Measurements from ENCODE around the gene TMEM179B.

TMEM179B gene

DNA sequence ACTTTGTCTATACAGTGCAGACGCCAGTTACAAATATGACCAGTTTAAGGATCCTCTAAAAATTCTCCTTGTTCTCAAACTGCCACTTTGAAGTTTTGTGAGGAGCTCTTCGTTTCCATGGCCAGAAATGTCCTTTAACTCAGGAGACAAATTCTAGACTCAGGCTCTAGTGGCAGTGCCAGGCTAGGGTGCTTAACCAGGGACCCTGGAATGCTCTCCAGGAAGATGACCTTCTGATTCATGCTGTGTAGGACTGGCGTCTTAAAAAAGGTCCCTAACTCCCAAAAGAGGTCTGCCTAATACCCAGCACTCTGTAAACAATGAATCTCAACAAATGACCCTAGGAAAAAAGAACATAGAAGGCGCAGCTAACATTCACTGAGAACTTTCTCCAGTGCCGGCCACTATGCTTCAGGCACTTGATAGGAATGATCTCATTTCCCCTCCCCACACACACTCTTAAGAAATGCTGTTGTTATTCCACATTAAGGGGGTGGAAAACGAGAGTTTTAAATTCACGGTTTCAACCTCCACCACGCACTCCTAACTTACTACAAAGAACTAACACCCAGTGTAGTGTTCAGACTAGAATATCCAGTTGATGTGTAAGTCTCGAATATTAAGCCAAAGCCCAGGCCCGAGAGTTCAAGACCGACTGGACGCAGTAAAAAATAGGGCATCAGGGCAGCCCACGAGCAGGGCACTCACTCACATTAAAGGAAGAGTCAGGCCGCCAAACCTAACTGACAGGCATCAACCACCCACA lies 17.3 kb downstream of the TMEM179B start:
- TF ChIP-seq, protein P1, sequence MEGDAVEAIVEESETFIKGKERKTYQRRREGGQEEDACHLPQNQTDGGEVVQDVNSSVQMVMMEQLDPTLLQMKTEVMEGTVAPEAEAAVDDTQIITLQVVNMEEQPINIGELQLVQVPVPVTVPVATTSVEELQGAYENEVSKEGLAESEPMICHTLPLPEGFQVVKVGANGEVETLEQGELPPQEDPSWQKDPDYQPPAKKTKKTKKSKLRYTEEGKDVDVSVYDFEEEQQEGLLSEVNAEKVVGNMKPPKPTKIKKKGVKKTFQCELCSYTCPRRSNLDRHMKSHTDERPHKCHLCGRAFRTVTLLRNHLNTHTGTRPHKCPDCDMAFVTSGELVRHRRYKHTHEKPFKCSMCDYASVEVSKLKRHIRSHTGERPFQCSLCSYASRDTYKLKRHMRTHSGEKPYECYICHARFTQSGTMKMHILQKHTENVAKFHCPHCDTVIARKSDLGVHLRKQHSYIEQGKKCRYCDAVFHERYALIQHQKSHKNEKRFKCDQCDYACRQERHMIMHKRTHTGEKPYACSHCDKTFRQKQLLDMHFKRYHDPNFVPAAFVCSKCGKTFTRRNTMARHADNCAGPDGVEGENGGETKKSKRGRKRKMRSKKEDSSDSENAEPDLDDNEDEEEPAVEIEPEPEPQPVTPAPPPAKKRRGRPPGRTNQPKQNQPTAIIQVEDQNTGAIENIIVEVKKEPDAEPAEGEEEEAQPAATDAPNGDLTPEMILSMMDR (IDR thresholded peaks at IDR 0.05; ENCODE audit: insufficient read depth, low read length, poor library complexity, severe bottlenecking) = no peak
- H3K4me3 ChIP-seq (replicated peaks; ENCODE audit: low read depth, low read length) = peak overlapping the region; percentile 78
- peaks cover 21% of the 10 kb centered on the region for H3K36me3 ChIP-seq (ENCODE audit: control insufficient read depth, insufficient read depth, low read length)
- no peaks in the 10 kb centered on the region for H3K27me3 ChIP-seq (replicated peaks; ENCODE audit: control insufficient read depth, insufficient read depth, low read length)
- no peak for DNase-seq (ENCODE audit: extremely low read depth, insufficient read length)

DNA sequence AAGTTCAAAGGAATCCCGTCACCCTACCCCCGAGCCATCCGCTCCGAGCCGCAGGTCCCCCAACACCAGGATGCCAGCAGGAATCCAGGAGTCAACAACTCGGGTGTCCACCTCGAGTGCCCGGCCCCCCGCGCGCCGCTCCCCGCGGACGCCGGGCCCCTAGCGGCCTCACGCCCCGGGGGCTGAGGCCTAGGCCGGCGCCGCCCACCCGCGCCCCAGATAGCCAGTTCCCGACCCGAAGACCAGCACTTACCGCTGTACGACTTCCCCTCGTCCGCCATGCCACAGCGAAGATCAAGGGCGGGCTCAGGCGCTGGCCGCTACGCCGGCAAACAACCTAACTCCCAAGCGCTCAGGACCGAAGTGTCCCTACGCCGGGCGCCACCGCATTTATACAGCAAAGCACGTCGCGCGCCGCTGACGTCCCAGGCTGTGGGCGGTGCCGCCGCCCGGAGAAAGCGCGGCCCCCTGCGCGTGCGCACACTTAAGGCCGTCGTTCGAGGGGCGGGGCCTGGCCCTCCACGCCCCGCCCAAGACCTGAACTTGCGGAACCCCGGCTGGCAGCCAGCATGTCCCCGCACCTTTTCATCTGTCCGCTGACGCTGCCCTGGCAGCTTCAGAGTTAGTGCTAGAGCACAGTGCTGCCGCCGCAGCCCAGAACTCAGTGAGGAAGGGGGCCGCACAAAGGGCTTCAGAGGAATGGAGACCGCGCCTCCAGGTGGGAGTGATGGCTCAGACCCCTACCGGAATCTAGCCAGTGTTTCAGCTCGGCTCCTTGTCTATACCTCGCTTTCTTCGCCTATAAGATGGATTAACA lies 18.1 kb downstream of the TMEM179B start, which contains the start of gene NXF1:
Gene NXF1, minus strand, starts transcription at position 365 of the 817 bp plus-strand sequence. Its CDS starts 84 bp downstream, at position 281.
- TF ChIP-seq, protein P1 (IDR thresholded peaks at IDR 0.05; ENCODE audit: insufficient read depth, low read length, poor library complexity, severe bottlenecking) = no peak
- peaks cover 15% of the 10 kb centered on the region for H3K36me3 ChIP-seq (ENCODE audit: control insufficient read depth, insufficient read depth, low read length)
- H3K4me3 ChIP-seq (replicated peaks; ENCODE audit: low read depth, low read length) = peak within 1 kb of the TSS; percentile 78
- no peaks in the 10 kb centered on the region for H3K27me3 ChIP-seq (replicated peaks; ENCODE audit: control insufficient read depth, insufficient read depth, low read length)
- DNase-seq (ENCODE audit: extremely low read depth, insufficient read length) = peak; percentile 98

DNA sequence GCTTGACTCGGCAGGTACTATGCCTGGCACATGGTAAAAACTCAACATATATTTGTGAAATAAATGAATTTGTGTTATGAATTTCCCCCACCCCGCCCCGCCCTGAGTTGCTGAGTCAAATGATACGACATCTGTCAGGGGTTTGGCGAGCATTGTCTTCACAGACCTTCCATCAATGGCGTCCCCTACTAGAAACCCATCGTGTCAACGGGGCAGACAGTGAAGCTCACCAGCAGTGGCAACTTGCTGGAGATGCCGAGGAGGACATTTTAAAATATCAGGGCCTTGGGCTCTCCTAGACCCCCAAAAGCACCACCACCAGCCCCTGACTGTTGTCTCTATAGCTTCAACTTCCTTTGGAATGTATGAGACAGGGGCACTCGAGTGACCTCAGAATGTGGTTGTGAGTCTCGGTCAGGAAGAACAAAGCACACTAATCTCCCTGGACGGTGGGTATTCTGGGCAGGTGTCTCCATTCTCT lies 18.8 kb downstream of the TMEM179B start:
- TF ChIP-seq, protein P1 (IDR thresholded peaks at IDR 0.05; ENCODE audit: insufficient read depth, low read length, poor library complexity, severe bottlenecking) = no peak
- Histone ChIP-seq H3K27me3 (replicated peaks; ENCODE audit: control insufficient read depth, insufficient read depth, low read length) (no peaks in the 10 kb centered on the region), H3K4me3 (replicated peaks; ENCODE audit: low read depth, low read length) (peak overlapping the region; percentile 78), H3K36me3 (ENCODE audit: control insufficient read depth, insufficient read depth, low read length) (peaks cover 13% of the 10 kb centered on the region)
- no peak for DNase-seq (ENCODE audit: extremely low read depth, insufficient read length)

DNA sequence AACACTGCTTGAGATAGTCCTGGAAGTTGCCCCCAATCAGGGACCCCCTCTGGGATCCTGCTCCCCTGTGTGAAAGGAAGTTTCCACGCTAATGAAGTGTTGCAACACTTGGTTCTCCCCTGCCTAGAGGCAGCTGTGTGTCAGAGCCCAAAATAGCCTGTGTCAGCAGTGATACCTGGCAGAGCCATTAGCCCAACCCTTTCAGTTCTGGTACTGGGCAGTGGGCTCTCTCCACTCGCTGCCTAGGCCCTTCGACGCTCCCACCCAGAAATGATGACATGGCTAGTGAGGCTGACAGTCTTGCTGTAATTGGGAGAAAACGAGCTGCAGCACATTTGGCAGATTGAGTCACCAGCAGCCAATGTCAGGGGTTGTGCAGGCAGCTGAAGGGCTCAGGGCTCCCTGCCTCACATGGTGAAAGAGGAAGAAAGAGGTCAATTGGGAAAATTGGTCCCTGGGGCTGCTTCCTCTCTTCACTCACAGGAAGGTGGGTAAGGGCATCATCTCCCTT lies 19.5 kb downstream of the TMEM179B start:
- peaks cover 6% of the 10 kb centered on the region for H3K36me3 ChIP-seq (ENCODE audit: control insufficient read depth, insufficient read depth, low read length)
- H3K4me3 ChIP-seq (replicated peaks; ENCODE audit: low read depth, low read length) = peak overlapping the region; percentile 78
- H3K27me3 ChIP-seq (replicated peaks; ENCODE audit: control insufficient read depth, insufficient read depth, low read length) = no peaks in the 10 kb centered on the region
- TF ChIP-seq, protein P1 (IDR thresholded peaks at IDR 0.05; ENCODE audit: insufficient read depth, low read length, poor library complexity, severe bottlenecking) = no peak
- no peak for DNase-seq (ENCODE audit: extremely low read depth, insufficient read length)

DNA sequence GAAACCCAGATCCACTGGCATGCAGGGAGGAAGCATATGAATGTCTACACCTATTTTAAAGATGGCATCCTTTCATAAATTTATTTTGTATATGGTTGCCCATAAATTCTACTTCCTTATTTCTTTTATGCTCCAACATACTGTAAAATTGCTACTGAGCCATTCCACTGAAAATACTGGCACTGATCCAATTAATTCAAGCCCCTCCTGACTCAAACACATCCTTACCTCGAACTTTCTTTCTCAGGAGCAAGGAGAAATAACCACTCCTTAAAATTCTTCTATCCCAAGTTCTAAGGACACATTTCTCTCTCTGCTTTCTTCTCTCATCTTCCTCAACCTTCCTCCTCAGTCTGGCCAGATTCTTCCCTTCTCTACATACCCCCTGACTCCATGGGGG lies 23.5 kb downstream of the TMEM179B start:
- no peaks in the 10 kb centered on the region; the same call in 1 of the 2 replicates for H3K36me3 ChIP-seq (ENCODE audit: control insufficient read depth, insufficient read depth, low read length)
- no peak overlapping the region for H3K4me3 ChIP-seq (replicated peaks; ENCODE audit: low read depth, low read length)
- TF ChIP-seq, protein P1 (IDR thresholded peaks at IDR 0.05; ENCODE audit: insufficient read depth, low read length, poor library complexity, severe bottlenecking) = no peak
- no peak for DNase-seq (ENCODE audit: extremely low read depth, insufficient read length)
- no peaks in the 10 kb centered on the region for H3K27me3 ChIP-seq (replicated peaks; ENCODE audit: control insufficient read depth, insufficient read depth, low read length)

Measured in GM06990 (cell line).